Stimulated activated CD4-positive, alpha-beta T cell treated with anti-CD3 and anti-CD28 coated beads, Interleukin-4, amount 100 ng/mL, for 24 hours (primary cell): ENCODE measurements around the gene MAP1LC3B.
"Not testable (repeated sequence)": the region's sequence is repeated elsewhere in the genome, so short reads cannot be mapped to it uniquely, and the experiment has no call there.

Experiments used
- DNase-seq: peaks from one replicate; pipeline ENCODE4 v3.0.0-alpha.2; 2020

MAP1LC3B gene

DNA sequence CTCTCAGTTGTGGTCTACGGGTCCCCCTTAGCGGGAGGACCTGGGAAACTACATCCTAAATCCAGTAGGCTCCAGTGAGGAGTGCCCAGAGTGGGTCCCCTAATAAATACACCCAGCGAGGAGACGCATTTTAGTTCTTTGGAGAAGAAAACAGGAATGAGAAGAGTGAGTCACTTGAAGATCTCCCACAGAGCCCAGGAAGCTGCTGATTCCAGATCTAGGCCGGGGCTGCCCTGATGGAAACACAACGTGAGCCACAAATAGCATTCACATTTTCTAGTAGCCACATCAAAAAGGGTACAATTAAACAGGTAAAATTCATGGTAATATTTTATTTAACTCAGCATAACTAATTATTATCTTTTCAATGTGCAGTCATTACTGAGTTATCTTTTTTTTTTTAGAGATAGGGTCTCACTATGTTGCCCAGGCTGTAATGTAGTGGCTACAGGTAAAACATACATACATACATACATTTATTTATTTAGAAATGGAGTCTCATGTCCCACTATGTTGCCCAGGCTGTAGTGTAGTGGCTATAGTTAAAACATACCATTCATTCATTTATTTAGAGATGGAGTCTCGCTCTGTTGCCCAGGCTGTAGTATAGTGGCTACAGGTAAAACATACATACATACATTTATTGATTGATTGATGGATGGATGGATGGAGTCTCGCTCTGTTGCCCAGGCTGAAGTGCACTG lies 30.1 kb upstream of the MAP1LC3B start:
- no peak for DNase-seq

DNA sequence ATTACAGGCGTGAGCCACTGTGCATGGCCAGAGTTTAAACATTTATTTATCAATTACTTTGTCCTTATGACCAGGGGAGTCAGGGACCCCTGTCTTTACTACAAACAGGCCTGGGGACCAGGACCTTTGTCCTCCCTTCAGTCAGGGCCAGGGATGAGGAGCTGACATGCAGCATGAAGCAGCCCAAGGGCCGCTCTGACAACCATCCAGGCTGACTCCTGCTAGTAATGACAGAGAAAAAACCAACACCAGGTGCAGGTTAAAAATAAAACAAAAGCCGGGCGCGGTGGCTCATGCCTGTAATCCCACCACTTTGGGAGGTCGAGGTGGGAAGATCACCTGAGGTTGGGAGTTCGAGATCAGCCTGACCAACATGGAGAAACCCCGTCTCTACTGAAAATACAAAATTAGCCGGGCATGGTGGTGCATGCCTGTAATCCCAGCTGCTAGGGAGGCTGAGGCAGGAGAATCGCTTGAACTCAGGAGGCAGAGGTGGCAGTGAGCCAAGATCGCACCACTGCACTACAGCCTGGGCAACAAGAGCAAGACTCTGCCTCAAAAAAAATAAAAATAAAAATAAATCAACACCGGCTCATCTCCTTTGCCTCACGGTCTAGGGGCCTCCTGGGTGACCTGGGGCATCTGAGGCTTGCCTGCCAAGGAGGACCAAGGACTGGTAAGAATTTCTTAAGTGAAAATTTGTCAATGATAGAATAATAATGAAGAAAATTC lies 29.1 kb upstream of the MAP1LC3B start:
- DNase-seq, result not testable (repeated sequence)

DNA sequence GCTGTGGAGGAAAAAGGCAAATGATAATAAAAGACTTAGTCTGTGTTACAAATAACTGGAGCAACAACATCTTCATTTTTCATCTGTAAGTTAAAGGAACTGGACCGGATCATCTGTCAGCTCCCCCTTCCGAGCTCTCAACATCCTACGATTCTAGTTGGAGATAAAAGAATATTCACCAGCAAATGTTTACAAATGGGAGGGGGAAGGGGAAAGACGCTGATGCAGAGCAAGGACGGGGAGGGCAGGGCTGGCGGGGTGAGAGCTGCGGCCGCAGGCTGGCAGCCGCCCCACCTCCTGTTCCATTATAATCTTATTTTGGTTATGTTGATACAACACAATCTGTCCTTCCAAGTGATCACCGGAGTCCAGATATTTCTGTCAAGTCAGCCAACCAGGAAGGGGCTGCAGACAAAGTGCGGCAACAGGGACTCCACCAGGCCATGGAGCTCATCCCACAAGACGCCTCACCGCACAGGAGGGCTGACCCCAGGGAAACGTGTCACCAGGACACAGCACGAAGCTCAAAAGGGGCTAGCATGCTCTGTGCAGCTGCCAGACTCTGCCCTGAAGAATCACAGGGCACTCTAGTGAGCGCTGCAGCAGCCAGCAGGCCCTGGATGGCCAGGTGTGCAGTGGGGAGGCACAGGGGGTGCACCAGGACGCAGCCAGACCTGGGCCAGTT lies 28.2 kb upstream of the MAP1LC3B start:
- DNase-seq, result no peak

DNA sequence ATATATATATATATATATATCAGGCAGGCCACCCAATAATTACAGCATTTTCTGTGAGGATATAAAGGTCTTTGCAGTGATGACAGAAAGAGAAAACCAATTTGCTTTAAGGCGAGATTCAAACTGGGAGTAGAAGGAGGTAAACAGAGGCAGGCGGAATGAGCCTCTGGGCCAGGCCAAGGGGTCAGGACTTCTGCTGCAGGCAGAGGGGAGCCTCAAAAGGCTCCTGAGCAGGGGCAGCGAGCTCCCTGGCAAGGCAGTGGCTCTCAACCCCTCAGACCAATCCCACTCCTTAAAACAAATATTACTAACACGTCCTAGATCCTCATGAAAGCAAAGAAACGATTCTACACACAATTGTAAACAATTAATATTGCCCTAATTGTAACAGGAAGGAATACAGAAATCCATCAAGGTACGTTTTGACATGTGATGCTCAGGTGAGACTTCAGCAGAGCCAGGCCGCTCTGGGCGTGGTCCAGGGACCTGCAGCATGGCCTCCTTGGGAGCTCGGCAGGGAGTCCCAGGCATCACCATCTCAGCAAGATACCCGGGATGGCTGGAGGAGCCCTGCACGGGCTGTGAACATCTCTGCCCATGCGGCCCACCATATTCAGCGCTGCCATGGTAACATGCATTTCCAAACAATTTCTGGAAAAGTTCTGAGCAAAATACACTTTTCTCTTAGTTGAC lies 27.0 kb upstream of the MAP1LC3B start:
- DNase-seq, result no peak

DNA sequence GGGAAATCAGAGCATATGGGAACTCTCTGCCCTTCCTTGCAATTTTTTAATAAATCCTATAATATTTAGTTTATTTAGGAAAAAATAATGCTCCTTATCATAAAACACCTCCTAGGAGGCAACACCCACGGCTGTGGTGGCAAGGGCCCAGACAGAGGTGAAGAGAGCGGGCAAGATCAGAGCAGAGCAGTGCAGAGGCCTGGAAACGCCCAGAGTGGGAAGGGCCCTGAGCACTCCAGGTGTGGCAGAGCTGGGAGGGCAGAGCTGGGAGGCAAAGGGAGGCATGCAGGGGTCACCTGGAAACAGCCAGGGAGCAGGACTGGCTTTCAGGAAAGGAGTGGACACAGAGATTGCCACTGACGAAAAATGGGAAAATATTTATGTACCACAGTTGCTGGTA lies 25.8 kb upstream of the MAP1LC3B start:
- no peak for DNase-seq

DNA sequence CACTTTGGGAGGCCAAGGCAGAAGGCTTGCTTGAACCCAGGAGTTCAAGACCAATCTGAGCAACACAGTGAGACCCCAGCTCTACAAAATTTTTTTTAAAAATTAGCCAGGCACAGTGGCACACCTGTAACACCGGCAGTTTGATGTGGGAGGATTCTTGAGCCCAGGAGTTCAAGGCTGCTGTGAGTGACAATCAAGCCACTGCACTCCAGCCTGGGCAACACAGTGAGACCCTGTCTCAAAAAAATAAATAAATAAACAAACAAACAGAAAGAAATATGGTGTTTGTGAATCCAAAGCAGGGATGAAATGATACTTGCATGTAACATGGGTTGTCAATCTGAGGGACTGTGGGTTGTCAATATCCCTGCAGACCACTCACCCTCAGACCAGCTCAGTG lies 25.2 kb upstream of the MAP1LC3B start:
- DNase-seq, result no peak

DNA sequence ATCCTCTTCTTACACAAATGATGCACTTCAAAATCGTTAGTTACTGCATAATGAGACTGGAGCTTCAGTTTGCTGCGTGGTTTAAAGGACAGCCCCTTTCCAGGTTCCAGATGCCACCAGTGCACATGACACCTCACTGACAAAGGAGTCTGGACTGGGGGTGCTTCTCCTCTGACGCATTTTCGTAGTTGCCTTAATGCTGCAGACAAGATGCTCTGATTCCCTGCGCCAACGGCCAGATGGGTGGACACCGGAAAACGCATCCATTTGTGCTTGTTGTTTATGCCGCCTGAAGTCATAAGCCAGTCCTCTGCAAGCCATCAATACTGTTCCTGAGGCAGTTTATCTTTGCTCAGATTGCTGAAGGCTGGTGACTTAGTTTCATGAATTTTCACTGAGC lies 24.6 kb upstream of the MAP1LC3B start:
- no peak for DNase-seq

DNA sequence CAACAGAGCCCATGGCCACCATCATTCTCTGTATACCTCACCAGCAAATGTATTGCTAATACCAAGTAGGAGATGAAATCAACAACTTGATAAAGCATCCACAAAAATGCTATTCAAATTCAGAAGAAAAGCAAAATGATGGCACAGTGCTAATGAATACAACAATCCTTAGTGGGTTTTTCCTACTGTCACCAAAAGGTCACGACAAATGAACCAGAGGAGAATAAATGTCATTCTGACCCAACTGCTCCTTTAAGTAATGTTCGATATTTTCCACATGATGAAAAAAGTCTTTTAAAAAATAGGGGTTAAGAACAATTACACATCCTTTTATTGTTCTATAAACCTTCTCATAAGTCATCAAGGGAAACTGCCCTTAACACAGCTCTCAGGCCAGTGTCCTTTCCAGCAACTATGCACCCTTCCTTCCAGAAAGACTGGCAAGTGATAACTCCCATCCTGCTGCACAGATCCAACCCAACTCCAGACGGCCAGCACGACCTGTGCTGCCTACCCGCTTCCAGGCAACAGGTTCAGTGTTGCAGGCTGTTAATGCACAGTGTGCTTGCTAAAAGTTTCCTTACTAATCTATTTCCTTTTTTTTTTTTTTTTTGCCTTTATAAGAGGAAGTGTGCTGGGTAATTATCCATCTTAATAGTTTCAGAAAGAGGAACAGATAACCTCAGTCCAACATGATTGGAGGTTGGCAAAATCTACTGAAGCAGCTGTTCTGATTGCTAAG lies 23.9 kb upstream of the MAP1LC3B start:
- DNase-seq, result no peak

DNA sequence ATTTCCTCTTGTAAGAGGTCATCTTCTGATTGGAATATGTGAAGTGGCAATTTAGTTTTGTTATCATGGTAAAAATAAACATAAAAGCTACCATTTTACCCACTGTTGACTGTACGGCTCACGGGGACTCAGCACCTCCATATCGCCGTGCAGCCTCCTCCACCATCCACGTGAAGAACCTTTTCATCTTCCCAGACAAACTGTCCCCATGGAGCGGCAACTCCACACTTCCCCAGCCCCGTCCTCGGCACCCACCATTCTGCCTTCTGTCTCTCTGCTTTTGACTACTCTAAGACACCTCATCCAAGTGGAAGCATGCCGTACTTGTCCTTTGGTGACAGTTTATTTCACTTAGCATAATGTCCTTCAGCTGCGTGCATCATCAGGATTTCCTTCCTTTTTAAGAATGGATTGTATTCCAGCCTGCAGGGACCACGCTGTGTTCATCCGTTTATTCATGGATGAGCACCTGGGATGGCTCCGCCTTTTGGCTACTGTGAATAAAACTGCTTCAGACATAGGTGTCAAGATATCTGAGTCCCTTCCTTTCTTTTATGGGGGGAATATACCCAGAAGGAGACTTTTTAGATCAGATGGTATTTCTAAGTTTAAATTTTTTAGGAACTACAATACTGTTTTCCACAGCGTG lies 22.9 kb upstream of the MAP1LC3B start:
- no peak for DNase-seq

DNA sequence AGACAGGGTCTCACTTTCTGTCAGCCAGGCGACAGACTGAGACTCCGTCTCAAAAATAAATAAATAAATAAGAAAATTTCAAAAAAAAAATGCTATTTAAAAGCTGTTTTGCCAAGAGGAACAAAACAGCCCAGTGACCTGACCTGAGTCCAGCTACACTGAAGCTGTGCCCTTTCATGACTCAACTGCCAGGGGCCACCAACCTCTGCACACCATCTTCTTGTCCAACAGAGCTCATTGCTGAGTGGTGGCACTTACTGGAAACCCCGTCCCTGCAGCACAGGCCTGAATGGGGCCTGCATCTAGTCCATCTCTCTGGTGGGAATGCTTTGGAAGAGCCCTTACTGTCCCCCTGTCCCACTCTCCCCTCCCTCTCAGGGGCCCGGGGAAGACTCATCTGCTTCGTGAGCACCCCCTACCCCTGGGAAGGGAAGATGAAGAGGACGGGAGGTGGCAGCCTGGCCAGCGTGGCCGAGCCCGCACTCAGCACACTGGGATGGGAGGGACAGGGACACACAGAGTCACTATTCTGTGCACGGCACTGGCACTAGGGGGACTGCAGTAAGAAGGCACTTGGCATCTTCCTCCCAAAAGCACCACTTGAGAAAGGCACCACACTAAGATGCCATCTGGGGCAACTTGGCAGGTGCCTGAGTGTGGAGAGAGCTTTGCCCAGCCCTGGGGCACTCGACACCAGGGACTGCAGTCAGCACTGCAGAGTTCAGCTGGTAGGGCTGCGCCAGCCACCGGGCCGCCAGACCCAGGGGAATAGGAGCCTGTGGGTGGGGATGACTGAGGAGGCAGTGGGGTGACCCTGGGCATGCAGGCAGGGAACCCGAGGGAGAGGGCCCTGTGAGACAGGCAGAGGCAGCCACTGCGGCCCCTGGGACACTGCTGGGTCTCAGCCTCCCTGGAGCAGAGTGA lies 22.1 kb upstream of the MAP1LC3B start:
- no peak for DNase-seq

DNA sequence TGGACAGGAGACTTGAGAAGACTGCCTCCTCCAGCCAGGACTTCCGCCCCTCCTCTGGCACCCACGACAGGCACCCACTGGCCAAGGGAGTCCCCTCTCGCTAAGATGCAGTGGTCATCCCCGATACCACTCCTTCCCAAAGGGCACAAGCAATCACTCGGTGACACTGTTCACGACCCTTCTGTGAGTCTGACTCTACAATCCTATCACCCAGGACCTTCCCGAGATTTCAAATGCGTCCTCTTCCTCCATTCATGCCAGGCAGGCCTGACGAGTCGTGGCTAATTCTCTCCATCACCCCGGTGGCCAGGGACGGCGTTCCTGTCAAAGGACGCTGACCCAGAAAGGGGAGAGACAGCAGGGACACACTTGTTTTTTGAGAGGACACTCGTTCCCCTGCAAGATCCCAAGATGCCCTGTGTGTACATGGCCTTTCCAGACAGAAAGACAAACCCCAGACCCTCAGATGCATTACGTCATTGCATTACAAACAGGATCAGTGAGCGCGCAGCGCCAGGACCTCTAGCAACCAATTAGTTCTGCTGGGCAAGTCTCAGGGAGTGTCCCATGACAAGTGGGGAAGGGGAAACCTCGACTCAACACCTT lies 20.8 kb upstream of the MAP1LC3B start:
- DNase-seq, result no peak

DNA sequence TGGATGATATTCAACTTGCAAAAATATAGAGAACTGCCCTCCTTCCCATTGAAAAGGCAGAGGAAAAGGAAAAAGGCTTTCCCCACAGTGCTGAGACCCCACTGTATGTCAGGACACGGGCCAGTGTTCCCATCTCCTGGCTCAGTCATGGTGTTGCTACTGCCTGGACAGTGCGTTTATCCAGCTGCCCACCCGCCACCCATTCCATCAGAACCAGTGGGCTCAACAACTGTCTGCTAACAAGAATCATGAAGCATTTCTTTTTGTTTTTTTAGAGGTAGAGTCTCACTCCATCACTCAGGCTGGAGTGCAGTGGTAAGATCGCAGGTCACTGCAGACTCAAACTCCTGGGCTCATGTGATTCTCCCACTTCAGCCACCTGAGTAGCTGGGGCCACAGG lies 19.8 kb upstream of the MAP1LC3B start:
- no peak for DNase-seq

DNA sequence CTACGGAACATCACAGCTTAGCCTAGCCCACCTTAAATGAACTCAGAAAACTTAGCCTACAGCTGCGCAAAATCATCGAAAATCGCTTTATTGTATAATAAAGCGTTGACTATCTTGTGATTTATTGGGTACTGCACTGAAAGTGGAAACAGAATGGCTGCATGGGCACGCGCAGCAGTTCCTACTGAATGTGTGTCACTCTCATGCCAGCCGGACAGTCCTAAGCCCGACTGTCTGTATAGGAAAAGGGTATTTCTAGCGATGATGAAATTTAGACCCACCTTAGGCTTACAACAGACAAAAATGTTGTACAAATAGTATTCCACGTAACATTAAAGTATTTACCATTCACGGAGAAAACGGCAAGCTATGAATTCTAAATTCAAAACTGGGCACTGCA lies 17.8 kb upstream of the MAP1LC3B start:
- DNase-seq, result no peak

DNA sequence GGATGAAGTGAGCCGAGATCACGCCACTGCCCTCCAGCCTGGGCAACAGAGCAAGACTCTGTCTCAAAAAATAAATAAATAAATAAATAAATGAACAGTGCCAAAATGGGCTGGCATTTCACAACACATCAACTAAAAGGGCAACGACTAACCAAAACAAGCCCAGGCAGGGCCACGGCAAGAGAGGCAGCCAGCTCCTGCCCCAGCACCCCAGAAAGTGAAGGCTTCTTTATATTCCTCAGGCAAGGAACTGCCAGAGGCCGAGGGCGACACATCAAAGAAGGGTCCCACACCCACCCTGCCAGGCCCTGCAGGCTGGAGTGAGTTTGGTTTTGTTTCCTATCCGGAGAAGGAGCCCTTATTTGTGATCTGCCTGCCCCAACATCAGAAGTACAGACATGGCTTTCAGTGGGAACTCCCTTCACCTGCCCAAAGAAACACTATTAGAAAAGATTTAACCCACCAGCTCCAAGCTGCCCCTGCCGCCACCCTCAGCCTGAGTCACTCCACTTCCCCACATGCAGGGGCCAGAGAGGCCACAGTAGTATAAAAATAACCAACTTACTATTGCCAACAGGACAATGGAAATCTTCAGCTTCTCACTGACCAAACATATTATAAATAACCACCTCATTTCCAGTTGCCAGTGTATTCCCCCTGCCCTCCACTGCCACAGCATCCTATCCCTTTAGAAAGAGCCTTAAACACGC lies 16.6 kb upstream of the MAP1LC3B start:
- no peak for DNase-seq

DNA sequence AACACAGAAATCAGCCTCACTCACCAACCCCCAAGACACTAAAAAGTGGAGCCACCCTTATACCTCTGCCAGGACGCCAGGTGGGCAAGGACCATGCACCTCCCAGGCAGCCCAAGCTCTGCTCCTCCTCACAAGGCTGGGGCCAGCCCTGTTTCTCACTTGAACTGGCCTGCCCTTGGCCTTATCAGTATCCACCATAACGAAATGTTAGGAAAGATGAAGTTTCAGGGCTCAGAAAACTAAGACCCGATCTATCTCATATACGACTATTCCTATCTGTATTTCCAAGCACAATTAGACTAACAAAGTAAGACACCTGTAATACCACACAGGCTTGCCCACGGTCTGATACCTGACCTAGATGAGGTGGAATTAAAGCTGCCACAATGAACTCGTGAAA lies 15.5 kb upstream of the MAP1LC3B start:
- no peak for DNase-seq

DNA sequence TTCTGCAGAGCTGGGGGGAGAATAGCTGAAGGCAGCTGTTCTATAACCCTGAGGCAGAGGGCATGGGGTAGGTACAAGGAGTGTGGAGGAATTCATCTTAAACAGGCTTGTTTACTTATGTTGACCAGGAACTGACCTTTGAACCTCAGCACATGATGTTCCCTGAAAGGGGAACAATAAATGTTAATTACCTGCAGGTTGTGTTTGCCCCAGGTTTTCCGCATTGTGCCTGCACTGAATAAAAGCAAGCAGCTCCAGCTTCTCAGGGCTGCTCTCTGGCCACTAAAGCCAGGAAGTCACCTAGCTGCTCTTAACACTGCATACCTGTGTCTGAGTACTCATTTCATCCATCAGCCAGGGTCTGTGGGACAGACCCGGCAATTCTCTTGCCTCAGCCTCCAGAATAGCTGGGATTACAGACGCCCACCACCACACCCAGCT lies 12.8 kb upstream of the MAP1LC3B start:
- DNase-seq, result not testable (repeated sequence)

DNA sequence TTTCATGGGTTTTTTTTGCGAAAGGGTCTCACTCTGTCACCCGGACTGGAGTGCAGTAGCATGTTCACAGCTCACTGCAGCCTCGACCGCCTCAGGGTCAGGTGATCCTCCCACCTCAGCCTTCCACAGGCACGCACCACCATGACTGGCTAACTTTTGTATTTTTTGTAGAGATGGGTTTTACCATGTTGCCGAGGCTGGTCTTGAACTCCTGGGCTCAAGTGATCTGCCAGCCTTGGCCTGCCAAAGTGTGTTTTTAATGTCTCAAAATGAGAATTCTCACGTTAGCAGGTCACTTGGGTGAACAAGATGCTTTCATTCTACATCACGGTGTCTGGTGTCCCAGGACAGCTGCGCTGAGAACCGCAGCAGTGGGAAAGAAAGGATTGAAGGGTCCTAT lies 11.7 kb upstream of the MAP1LC3B start:
- DNase-seq, result no peak

DNA sequence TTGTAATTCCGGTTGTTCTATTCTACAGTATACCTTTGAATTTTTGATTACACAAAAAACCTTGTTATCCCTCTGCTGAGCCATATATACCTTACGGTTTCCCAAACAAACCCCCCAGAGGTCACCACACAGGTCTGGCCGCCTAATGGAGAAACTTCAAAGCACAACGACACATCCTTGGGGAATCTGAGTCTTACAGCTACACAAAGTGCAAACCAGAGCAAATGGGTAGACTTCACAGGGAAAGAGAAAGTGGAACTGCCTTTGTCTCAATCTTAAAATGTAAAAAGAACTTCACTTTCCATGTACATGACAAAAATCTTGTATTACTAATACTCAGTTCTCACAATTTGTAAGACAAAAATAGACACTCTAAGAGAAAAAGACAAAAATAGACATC lies 11.3 kb upstream of the MAP1LC3B start:
- DNase-seq, result no peak

DNA sequence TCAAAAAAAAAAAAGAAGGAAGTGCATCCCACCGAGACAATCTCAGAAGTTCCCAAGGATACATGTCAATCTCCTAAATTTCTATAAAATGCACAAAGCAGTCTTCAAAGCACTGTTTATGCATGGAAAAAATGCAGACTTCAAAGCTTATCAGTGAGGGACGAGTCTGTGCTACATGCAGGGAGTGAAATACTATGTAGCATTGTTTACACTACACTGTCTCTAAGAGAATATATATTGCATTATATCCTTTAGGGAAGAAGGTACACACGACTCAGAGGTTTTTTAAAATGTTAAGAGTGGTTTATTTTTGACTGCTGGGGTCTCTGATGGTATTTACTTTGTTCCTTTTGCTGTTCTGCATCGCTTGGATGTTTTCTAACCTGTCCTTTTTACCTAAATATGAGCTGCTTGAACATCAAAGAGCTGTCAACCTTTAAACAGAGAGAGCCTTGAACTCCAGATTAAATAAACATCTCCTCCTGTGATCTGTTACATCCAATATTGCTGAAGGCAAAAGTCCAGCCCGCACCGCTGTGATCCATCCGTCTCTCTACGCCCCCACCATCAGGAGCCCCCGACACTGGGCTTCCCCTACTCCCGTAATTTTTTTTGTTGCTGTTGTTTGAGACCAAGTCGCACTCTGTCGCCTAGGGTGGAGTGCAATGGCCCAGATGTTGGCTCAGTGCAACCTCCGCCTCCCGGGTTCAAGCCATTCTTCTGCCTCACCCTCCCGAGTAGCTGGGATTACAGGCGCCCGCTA lies 9.9 kb upstream of the MAP1LC3B start:
- no peak for DNase-seq
